ENCODE results near the gene TRAK1.

Gene TRAK1

GRCh38 chr3:42224178-42224577 lies 133.0 kb downstream of the TRAK1 start:
- TF ChIP-seq, protein P1, sequence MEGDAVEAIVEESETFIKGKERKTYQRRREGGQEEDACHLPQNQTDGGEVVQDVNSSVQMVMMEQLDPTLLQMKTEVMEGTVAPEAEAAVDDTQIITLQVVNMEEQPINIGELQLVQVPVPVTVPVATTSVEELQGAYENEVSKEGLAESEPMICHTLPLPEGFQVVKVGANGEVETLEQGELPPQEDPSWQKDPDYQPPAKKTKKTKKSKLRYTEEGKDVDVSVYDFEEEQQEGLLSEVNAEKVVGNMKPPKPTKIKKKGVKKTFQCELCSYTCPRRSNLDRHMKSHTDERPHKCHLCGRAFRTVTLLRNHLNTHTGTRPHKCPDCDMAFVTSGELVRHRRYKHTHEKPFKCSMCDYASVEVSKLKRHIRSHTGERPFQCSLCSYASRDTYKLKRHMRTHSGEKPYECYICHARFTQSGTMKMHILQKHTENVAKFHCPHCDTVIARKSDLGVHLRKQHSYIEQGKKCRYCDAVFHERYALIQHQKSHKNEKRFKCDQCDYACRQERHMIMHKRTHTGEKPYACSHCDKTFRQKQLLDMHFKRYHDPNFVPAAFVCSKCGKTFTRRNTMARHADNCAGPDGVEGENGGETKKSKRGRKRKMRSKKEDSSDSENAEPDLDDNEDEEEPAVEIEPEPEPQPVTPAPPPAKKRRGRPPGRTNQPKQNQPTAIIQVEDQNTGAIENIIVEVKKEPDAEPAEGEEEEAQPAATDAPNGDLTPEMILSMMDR (conservative IDR thresholded peaks at IDR 0.05): no peak
- H3K27ac ChIP-seq: peak overlapping the region; percentile 64

DNA sequence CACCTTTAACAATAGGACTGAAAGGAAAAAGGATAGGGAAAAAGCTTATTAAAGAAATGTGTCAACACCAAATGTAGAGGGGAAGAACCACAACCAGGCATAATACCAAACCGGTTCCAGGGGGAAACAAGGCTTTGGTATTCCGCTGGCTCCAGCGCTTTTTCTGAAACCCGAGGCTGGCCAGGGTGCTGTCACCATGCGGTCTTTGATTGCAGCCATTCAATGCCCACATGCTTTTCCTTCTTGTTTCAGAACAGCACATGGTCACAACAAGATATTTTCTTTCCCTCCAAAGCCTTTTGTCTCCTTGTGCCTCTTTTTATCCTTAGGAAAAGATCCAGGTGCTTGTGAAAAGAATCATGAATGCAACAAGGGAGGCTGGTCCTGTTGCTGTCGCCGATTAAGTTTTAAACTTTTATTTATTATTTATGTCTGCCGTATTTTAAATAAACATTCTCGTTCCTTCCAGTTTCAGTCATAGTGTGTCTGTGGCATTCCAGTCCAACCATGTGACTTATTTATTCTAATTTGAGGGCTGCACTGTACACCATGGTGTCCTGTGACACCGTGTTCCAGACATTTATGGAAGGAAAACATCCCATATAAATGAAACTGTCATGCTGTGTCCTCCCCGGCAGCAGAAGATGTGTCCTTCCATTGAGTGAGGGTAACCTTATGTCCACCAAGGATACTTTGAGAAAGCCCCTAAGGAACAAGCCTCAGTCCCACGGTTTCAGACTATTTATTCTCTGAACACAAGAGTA lies 133.7 kb downstream of the TRAK1 start:
- TF ChIP-seq, protein P1 (conservative IDR thresholded peaks at IDR 0.05): no peak
- peak overlapping the region; percentile 64 for H3K27ac ChIP-seq

- peak overlapping the region; percentile 64 for H3K27ac ChIP-seq
- TF ChIP-seq, protein P1 (conservative IDR thresholded peaks at IDR 0.05): no peak
These were observed 134.6 kb downstream of the TRAK1 start for GRCh38 chr3:42225486-42226363.

DNA sequence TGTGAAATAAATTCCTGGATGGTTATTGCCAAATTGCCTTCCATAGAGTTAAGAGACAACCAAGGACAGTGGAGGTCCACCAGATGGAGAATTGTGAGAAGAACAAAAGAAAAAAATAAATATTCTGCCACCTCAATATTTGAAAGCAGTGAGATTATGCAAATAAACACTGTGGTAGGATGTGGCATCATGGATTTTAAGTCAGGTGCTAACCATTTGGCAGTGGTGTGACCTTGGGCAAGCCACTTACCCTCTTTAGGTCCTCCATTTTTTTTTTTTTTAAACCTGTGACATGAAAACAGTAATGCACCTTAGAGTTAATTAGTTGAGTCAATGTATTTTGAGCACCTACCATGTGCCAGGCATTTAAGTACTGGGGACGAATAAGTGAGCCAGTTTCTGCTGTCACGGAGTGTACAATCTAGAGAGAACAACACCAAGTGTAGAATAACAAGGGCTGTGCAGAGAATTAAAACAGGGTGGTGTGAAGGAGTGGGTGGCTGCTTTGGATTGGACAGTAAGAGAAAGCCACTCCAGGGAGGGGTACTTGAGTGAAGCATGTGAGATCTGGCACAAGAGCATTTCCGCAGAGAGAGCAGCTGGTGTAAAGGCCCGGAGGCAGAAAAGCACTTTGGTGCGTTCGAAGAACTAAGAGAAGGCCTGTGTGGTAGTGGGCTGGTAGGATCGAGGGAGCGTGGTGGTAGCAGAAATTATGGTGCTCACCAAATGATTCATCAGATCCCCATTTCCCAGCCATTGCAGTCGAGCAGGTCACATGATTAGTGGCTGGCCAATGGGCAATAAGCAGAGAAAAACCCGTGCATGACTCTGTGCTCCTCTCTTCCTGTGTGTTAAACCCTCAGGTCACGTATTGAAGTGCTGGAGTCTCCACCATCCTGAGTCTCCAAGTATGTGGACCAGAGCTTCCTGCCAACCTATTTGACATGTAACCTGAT lies 135.6 kb downstream of the TRAK1 start:
- H3K27ac ChIP-seq: no peak overlapping the region
- TF ChIP-seq, protein P1 (conservative IDR thresholded peaks at IDR 0.05): no peak

DNA sequence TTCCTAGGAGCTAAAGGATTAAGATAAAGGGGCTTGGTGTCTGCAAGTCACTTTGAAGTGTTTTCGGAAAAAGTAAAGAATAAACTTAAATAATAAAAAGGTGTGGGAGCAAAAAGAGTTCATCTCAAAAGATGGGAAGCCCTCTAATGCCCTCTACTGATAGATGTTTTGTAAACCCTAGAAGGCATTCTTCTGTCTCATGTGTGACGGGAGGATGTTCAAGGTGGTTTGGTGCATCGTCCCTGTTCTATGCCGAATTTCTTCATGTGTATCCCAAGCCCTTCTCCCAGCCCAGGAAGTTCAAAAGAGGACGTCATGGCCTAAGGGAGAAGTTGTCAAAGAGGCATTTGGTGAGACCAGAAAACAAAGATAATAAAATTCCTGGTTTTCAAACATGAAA lies 137.6 kb downstream of the TRAK1 start:
- TF ChIP-seq, protein P1 (conservative IDR thresholded peaks at IDR 0.05): peak; percentile 67

GRCh38 chr3:42229266-42229941 lies 138.2 kb downstream of the TRAK1 start:
- peak overlapping the region; percentile 52 for H3K27ac ChIP-seq
- TF ChIP-seq, protein P1 (conservative IDR thresholded peaks at IDR 0.05): no peak

More for the DNA sequence above, 137.6 kb downstream of the TRAK1 start:
- H3K27ac ChIP-seq: no peak overlapping the region

Data from VCaP (cell line).